ENCODE data around the gene SLC35B4. TPM values are rescaled to one million over a fixed set of nuclear protein-coding genes. Genes with fewer than 3 reads are reported as not detected.
A peak's percentile ranks its signal among the peaks of the same experiment; 100 is the strongest.

SLC35B4 gene, protein sequence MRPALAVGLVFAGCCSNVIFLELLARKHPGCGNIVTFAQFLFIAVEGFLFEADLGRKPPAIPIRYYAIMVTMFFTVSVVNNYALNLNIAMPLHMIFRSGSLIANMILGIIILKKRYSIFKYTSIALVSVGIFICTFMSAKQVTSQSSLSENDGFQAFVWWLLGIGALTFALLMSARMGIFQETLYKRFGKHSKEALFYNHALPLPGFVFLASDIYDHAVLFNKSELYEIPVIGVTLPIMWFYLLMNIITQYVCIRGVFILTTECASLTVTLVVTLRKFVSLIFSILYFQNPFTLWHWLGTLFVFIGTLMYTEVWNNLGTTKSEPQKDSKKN
- total RNA-seq = 47.1 and 51.7 TPM in 2 replicates
- long read RNA-seq, full-length matches to known transcripts = 115 of 153 reads
- long read RNA-seq, partial matches to known transcripts = 10 of 153 reads
- long read RNA-seq, other reads (novel, unspliced or antisense) = 28 of 153 reads

- H3K27ac Mint-ChIP-seq (ENCODE audit: unreplicated experiment) = peak within 1 kb of the TSS; percentile 83
- H3K4me1 Mint-ChIP-seq = peaks cover 23% of the 10 kb centered on the region
- TF ChIP-seq, protein P1, sequence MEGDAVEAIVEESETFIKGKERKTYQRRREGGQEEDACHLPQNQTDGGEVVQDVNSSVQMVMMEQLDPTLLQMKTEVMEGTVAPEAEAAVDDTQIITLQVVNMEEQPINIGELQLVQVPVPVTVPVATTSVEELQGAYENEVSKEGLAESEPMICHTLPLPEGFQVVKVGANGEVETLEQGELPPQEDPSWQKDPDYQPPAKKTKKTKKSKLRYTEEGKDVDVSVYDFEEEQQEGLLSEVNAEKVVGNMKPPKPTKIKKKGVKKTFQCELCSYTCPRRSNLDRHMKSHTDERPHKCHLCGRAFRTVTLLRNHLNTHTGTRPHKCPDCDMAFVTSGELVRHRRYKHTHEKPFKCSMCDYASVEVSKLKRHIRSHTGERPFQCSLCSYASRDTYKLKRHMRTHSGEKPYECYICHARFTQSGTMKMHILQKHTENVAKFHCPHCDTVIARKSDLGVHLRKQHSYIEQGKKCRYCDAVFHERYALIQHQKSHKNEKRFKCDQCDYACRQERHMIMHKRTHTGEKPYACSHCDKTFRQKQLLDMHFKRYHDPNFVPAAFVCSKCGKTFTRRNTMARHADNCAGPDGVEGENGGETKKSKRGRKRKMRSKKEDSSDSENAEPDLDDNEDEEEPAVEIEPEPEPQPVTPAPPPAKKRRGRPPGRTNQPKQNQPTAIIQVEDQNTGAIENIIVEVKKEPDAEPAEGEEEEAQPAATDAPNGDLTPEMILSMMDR (conservative IDR thresholded peaks at IDR 0.05) = peak; percentile 49
- DNase-seq (ENCODE audit: low read depth, low spot score) = peak; percentile 92
- no peaks in the 10 kb centered on the region for H3K36me3 Mint-ChIP-seq (ENCODE audit: low read depth)
- H3K9me3 Mint-ChIP-seq = no peaks in the 10 kb centered on the region
- peak within 1 kb of the TSS; percentile 94 for H3K4me3 Mint-ChIP-seq
- peaks cover 19% of the 10 kb centered on the region for H3K27me3 Mint-ChIP-seq (ENCODE audit: low read depth)
These were observed at the start of gene SLC35B4 for GRCh38 chr7:134316539-134317344. SLC35B4 (minus strand) TSS chr7:134316930; CDS start chr7:134316751, 179 bp downstream.

DNA sequence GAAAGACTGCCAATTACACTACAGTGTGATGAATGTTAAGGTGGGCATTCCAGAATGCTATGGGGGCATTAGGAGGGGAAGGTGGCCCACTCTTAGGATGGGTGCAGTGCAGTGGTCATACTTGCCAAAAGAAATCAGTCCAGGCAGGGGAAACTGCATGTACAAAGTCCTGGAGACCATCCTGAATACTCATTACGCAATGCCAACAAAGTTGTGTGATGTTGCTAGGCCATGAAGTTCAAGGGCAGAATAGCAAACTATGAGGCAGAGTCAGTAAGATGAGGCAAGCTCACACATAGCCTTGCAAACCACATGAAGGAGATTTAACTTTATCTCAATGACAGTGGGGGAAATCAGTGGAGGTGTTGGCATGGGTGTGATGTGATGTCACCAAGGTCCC lies 49.8 kb upstream of the SLC35B4 start:
- no peaks in the 10 kb centered on the region for H3K9me3 Mint-ChIP-seq
- H3K4me1 Mint-ChIP-seq = no peaks in the 10 kb centered on the region
- H3K36me3 Mint-ChIP-seq (ENCODE audit: low read depth) = no peaks in the 10 kb centered on the region
- H3K4me3 Mint-ChIP-seq = no peak overlapping the region
- no peak overlapping the region for H3K27ac Mint-ChIP-seq (ENCODE audit: unreplicated experiment)
- no peak for DNase-seq (ENCODE audit: low read depth, low spot score)
- H3K27me3 Mint-ChIP-seq (ENCODE audit: low read depth) = peaks cover 30% of the 10 kb centered on the region
- TF ChIP-seq, protein P1 (conservative IDR thresholded peaks at IDR 0.05) = no peak

DNA sequence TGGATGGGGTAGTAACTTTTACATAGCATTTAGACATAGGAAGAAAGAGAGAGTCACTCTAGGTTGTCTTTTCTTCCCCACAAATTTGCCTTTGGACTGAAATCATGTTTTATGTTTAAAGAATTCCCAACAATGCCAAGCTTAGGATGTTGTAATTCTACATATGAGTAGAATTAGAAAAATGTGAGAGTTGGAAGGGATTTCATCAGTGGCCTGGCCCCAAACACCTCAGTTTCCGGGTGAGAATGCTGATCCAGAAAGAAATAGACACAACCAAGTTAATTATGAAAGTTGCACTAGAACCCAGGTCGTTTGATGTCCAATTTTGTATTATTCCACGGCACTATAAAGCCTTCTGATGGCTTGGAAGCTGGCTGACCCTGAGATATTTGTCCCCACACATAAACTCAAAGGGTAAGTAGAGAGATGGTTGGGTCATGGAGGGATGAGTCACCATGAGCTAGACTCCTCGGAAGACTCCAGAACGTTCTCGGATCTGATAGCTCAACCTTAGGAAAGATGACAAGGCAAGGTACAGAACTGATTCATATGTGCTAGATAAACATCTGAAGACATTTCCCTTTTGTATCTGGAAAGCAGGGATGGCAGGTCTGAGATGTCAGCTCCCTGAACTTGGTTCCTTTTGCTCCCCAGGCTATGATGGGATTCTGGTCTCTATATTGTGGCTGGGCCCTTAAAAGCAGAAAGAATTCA lies 48.8 kb upstream of the SLC35B4 start:
- Mint-ChIP-seq H3K4me1 (no peaks in the 10 kb centered on the region), H3K9me3 (no peaks in the 10 kb centered on the region), H3K27me3 (ENCODE audit: low read depth) (peaks cover 25% of the 10 kb centered on the region), H3K27ac (ENCODE audit: unreplicated experiment) (no peak overlapping the region), H3K36me3 (ENCODE audit: low read depth) (no peaks in the 10 kb centered on the region), H3K4me3 (no peak overlapping the region)
- DNase-seq (ENCODE audit: low read depth, low spot score) = no peak
- TF ChIP-seq, protein P1 (conservative IDR thresholded peaks at IDR 0.05) = no peak

GRCh38 chr7:134364619-134365037 lies 47.9 kb upstream of the SLC35B4 start:
- DNase-seq (ENCODE audit: low read depth, low spot score) = no peak
- Mint-ChIP-seq H3K4me1 (no peaks in the 10 kb centered on the region), H3K27me3 (ENCODE audit: low read depth) (peaks cover 17% of the 10 kb centered on the region), H3K36me3 (ENCODE audit: low read depth) (no peaks in the 10 kb centered on the region), H3K4me3 (no peak overlapping the region), H3K27ac (ENCODE audit: unreplicated experiment) (no peak overlapping the region), H3K9me3 (no peaks in the 10 kb centered on the region)
- TF ChIP-seq, protein P1 (conservative IDR thresholded peaks at IDR 0.05) = no peak

Data from neural crest cell (in vitro differentiated cells).